Chondrocyte (in vitro differentiated cells): ENCODE data around the gene RGS10. TPM values are rescaled to one million over a fixed set of nuclear protein-coding genes. Genes with fewer than 3 reads are reported as not detected.

Source experiments
- DNase-seq: peaks from one replicate; pipeline ENCODE4 v3.0.0; 2021; ENCODE audit warnings: mixed read lengths, low spot score
- H3K27ac Mint-ChIP-seq: one replicate; pipeline ENCODE4 v1.8.0; 2021; ENCODE audit warnings: mild to moderate bottlenecking, moderate library complexity, mixed read lengths; ENCODE audit not compliant: unreplicated experiment
- H3K27me3 Mint-ChIP-seq: 2 replicates; pipeline ENCODE4 v1.8.0; 2021; ENCODE audit warnings: low read depth, mixed read lengths
- H3K36me3 Mint-ChIP-seq: 2 replicates; pipeline ENCODE4 v1.8.0; 2021; ENCODE audit warnings: low read depth, mixed read lengths
- H3K4me1 Mint-ChIP-seq: 2 replicates; pipeline ENCODE4 v1.8.0; 2021; ENCODE audit warnings: low read depth, mild to moderate bottlenecking, mixed read lengths
- H3K4me3 Mint-ChIP-seq: one replicate; pipeline ENCODE4 v1.8.0; 2021; ENCODE audit warnings: mild to moderate bottlenecking, moderate library complexity, mixed read lengths; ENCODE audit not compliant: unreplicated experiment
- H3K9me3 Mint-ChIP-seq: 2 replicates; pipeline ENCODE4 v1.8.0; 2021; ENCODE audit warnings: low read depth, mixed read lengths
- CTCF ChIP-seq: fragments of 200-600 bp; sonication (generic); IDR thresholded peaks from 2 replicates; pipeline ENCODE4 v1.5.0; 2021; ENCODE audit warnings: antibody characterized with exemption, mild to moderate bottlenecking, moderate library complexity
- total RNA-seq: library from RNA; stranded (reverse); gene quantifications from 3 replicates; pipeline ENCODE4 v1.2.1, GENCODE V29; 2021

The RGS10 gene
- total RNA-seq, 1 donor from 2014 or later = 19.7 TPM

DNA sequence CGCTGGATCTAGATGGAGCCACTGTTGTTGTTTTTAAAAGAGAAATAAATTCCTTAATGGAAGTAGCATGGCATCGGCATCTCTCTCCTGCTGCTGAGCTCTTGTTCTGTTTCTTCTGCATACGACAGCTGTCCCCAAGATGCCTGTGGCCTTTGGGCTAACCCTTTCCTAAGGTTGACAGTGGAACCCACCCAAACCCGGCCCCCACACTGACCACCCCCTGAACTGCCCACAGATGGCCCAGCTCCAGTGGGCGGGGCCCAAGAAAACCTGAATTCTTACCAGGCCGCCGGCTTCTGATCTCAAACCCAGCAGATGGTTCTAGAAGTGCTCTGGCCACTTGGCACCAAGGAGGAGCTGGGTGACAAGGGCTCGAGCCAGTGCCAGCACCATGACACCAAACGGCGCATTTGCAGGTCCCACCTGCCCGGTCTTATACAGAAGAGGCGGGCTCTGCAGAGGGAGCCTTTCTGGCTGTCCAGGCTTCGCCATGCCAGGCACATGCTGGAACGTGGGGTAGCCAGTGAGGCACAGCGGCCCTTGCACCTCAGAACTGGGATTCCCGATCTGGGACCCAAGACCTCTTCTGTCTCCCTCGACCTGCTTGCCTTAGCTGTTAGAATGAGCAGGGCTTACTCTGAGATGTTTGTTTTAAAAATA lies 82.7 kb downstream of the RGS10 start:
- H3K9me3 Mint-ChIP-seq = peaks cover 12% of the 10 kb centered on the region
- no peak for TF ChIP-seq CTCF
- H3K27ac Mint-ChIP-seq = no peak overlapping the region
- no peaks in the 10 kb centered on the region for H3K4me1 Mint-ChIP-seq
- peaks cover 13% of the 10 kb centered on the region for H3K36me3 Mint-ChIP-seq
- H3K4me3 Mint-ChIP-seq = no peak overlapping the region
- peaks cover 9% of the 10 kb centered on the region for H3K27me3 Mint-ChIP-seq
- DNase-seq = no peak

DNA sequence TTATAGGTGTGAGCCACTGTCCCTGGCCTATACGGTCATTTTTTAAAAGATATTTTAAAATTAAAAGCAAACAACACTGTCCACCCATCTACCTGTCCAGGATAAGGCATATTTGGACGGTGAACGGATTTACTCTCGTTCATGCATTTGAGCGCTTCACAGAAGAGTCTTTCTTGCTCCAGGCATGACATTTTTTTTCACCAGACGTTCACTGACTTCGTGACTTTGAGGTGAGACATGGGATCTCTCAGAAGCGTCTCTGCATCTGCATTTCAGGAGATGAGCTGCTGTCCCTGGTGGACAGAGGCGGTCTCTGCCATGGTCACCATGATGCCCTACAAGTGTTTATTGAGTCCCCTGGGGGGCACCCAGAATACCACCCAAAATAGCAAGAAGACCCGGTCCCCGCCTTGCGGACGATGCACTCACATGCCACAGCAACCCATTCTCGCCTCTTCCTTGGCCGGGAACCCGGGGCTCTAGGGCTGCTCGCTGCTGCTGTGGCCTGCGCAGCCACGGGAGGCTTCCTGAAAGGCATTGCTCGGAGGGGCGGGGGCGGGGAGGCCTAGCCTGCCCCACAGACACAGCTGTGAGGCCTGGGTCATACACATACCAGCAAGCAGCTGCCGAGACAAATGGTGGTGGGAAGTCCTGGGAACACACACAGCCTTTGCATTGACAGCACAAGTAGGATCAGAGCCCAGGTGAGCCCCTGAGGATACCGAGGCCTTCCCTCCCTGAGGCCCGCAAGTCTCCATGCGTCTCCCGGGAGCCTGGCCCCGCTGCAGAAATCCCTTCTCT lies 84.4 kb downstream of the RGS10 start:
- Mint-ChIP-seq H3K4me3 (no peak overlapping the region), H3K27me3 (peaks cover 7% of the 10 kb centered on the region), H3K4me1 (no peaks in the 10 kb centered on the region), H3K9me3 (peaks cover 10% of the 10 kb centered on the region), H3K27ac (no peak overlapping the region), H3K36me3 (peaks cover 12% of the 10 kb centered on the region)
- TF ChIP-seq CTCF = no peak
- DNase-seq = no peak

GRCh38 chr10:119456435-119456810 lies 86.1 kb downstream of the RGS10 start:
- no peaks in the 10 kb centered on the region for H3K4me1 Mint-ChIP-seq
- no peak for DNase-seq
- H3K4me3 Mint-ChIP-seq = no peak overlapping the region
- TF ChIP-seq CTCF = no peak
- H3K9me3 Mint-ChIP-seq = no peaks in the 10 kb centered on the region
- no peak overlapping the region for H3K27ac Mint-ChIP-seq
- H3K36me3 Mint-ChIP-seq = peaks cover 6% of the 10 kb centered on the region
- no peaks in the 10 kb centered on the region for H3K27me3 Mint-ChIP-seq

DNA sequence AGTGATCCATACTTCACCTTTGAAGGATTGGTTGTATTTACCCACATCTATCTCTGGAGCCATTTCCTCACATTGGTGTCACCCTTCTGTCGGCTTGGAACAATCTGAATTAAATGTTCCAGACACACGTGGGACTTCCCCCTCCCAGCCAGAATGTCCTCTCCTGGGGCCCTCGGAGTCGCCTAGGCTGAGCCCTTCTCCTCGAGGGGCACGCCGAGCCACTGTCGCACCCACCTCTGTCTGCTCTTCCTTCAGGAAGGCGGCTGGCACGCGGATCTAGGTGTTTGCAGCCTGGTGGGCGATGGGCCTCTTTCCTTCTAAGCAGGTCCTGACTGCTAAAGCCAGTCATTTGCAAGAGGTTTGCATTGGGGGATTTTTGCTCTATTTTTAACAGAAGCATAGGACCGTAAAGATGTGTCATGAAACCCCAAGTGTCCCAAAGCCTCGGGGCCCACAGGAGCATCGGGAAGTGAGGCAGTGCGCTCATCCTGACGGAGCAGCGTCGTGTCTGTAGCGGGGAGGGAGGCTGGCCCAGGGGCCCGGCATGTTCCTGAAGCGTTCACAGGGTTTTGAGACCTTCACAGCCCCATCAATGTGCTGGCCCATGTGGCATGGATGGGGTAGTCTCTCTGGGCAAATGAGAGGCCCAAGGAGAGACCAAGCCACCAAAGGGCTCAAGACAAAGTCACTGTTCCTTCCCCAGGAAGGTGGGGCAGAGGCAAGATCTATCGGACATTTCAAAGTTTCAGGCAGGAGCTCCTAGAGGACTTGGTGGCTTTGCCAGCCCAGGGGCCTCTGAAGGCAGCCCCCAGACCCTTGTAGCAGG lies 86.7 kb downstream of the RGS10 start:
- Mint-ChIP-seq H3K27me3 (no peaks in the 10 kb centered on the region), H3K36me3 (peaks cover 6% of the 10 kb centered on the region), H3K27ac (no peak overlapping the region), H3K9me3 (no peaks in the 10 kb centered on the region), H3K4me3 (no peak overlapping the region), H3K4me1 (no peaks in the 10 kb centered on the region)
- no peak for DNase-seq
- no peak for TF ChIP-seq CTCF

GRCh38 chr10:119454990-119455389 lies 87.5 kb downstream of the RGS10 start:
- Mint-ChIP-seq H3K27ac (no peak overlapping the region), H3K27me3 (no peaks in the 10 kb centered on the region), H3K4me3 (no peak overlapping the region), H3K9me3 (no peaks in the 10 kb centered on the region), H3K4me1 (peaks cover 5% of the 10 kb centered on the region), H3K36me3 (peaks cover 9% of the 10 kb centered on the region)
- DNase-seq = no peak
- no peak for TF ChIP-seq CTCF
